Peyer's patch (tissue), 4 donors: Measurements from ENCODE around the gene MCCC1.

ENCODE experiments used
- POLR2A ChIP-seq, 2 donors: fragments of 450-650 bp; IDR thresholded peaks; one replicate each; pipeline ENCODE4 v1.5.1; 2017; ENCODE audit warnings: antibody characterized with exemption in 2 of 2, mild to moderate bottlenecking in 2 of 2, moderate library complexity in 2 of 2
- TF ChIP-seq, protein P1 (sequence below), 6 experiments: fragments of 450-650 bp in 4 of 6; fragments of 200-600 bp in 2 of 6; sonication (generic) in 1 of 6; IDR thresholded peaks; one replicate each; pipeline ENCODE4 v1.5.1; 2017 to 2019; ENCODE audit warnings: antibody characterized with exemption in 6 of 6, mild to moderate bottlenecking in 3 of 6, moderate library complexity in 1 of 6

DNA sequence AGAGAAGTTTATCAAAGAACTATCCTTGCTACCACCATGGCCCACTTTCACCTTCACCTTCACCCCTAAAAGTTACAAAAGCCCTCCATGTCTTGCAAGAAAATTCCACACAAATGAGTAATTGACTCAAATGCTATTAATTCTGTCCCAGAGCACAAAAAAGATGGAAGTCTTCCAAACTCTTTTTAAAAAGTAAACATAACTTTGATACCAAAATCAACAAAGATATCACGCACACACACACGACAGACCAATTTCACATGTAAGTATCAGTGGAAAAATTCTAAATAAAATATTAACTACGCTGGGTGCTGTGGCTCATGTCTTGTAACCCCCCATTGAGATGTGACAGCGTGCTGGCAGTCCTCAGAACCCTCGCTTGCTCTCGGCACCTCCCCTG is 1.1 kb upstream of the MCCC1 start:
- TF ChIP-seq, protein P1, sequence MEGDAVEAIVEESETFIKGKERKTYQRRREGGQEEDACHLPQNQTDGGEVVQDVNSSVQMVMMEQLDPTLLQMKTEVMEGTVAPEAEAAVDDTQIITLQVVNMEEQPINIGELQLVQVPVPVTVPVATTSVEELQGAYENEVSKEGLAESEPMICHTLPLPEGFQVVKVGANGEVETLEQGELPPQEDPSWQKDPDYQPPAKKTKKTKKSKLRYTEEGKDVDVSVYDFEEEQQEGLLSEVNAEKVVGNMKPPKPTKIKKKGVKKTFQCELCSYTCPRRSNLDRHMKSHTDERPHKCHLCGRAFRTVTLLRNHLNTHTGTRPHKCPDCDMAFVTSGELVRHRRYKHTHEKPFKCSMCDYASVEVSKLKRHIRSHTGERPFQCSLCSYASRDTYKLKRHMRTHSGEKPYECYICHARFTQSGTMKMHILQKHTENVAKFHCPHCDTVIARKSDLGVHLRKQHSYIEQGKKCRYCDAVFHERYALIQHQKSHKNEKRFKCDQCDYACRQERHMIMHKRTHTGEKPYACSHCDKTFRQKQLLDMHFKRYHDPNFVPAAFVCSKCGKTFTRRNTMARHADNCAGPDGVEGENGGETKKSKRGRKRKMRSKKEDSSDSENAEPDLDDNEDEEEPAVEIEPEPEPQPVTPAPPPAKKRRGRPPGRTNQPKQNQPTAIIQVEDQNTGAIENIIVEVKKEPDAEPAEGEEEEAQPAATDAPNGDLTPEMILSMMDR (IDR thresholded peaks at IDR 0.05): no peak
- TF ChIP-seq POLR2A (IDR thresholded peaks at IDR 0.05): no peak
